NCI-H2029 treated with DMSO at 0.1 percent for 48 hours (cell line): ENCODE measurements around the gene WNT3.
"Not testable (repeated sequence)": the region's sequence is repeated elsewhere in the genome, so short reads cannot be mapped to it uniquely, and the experiment has no call there.

ENCODE experiments used
- DNase-seq: peaks from one replicate; lab custom pipeline; 2025; lab: John Stamatoyannopoulos, UW

WNT3 gene

DNA sequence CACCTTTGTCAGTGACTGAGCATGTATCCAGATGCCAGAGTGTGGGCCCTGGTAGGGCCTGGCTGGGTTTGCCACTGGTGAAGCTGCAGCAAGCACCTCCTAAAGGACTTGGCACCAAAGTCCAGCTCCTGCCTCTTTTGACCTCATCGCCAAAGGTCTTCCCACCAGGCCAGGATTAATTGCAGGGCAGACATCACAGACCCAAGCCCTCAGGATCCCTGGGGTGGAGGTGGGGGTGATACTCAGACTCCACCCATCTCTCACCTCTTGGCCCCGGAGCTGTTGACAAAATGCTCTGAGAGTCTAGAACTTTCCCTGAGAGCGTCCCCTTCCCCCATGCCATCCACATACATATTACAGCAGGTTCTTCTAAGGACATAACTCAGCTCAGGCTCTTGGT, 4.6 kb downstream of the WNT3 start:
- DNase-seq = no peak

- no peak for DNase-seq
Measured at GRCh38 chr17:46812624-46813318, 5.7 kb downstream of the WNT3 start.

GRCh38 chr17:46811978-46812583, 6.4 kb downstream of the WNT3 start:
- DNase-seq = no peak

- no peak for DNase-seq
Measured at GRCh38 chr17:46810837-46811236, 7.7 kb downstream of the WNT3 start.

- DNase-seq = no peak
Measured at GRCh38 chr17:46809110-46809571, 9.4 kb downstream of the WNT3 start.

- no peak for DNase-seq
Measured at GRCh38 chr17:46805771-46806170, 12.7 kb downstream of the WNT3 start.

- no peak for DNase-seq
Measured at GRCh38 chr17:46803544-46803943, 14.9 kb downstream of the WNT3 start.

DNA sequence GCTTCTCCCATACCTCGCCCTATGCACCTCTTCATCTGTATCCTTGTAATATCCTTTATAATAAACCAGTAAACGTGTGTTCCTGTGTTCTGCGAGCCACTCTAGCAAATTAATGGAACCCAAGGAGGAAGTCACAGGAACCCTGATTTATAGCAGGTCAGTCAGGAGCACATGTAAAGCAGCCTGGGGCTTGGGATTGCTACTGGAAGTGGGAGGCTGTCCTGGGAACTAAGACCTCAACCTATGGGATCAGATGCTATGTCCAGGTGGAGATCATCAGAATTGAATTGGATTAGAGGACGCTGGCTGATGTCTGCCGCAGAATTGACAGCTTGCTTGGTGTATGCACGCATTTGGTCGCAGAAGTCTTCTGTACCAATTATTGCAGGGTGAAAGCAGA, 15.7 kb downstream of the WNT3 start:
- DNase-seq = no peak

- no peak for DNase-seq
Measured at GRCh38 chr17:46800573-46800972, 17.9 kb downstream of the WNT3 start.

DNA sequence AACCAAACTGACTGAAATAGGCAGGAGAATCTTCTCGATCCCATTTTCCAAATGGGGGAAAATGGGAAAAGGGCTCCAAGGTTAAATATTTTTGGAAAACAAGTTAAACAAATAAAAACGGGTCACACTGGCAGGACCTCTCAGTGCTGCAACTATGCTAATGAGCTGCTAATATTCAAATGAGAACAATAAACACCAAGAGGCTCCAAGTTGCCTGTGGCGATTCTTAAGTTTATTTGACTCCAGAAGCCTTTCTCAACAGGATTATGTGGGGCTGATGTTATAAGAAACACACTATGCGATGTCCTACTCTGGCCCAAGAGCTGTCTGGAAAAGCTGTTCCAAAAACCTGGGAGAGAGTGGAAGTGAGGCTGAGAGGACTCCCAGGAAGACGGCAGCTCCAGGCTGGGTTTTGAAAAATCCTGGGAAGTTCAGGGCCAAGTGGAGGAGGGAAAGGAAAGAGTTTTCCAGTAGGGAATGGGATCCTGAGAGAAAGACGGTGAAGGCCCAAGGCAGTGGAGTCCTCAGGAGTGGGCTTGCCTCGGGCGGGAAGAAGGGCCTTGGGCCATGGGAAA, 21.4 kb downstream of the WNT3 start:
- DNase-seq = no peak

DNA sequence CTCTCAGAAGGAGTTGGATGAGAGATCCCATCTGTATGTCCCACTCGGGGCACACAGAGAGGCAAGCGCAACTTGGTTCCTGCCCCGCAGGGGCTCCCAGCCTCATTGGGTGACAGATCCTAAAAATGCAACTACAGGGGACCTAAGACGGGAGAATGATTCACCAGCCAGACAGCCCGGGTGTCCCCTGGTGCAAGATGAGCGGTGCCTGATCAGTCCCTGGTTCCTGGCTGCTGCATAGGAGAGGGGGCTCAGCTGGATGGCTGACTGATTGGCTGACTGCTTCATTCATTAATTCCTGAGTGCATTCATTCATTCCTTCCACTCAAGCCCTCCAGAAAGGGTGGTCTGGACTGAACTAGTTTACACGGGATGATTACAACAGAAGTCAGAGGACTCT, 22.0 kb downstream of the WNT3 start:
- DNase-seq = no peak

DNA sequence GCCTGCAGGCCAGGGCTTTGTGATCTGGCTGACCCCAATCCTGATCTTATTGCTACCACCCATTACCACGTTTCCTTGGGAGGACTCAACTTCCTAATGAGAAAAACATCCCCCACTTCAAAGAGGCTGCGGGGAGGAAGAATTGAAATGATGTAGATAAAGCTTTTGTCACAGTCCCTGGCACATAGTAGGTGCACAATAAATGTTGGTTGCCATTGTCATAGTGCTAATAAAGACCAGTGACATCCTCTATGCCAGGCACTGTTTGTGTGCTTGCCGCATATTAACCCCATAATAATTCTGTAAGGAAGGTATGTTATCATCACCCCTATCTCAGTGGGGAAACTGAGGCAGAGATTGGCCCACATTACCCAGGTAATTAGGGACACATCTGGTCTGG, 22.4 kb downstream of the WNT3 start:
- no peak for DNase-seq

GRCh38 chr17:46795379-46795952, 23.0 kb downstream of the WNT3 start:
- no peak for DNase-seq

- no peak for DNase-seq
Measured at GRCh38 chr17:46794318-46794717, 24.2 kb downstream of the WNT3 start.

DNA sequence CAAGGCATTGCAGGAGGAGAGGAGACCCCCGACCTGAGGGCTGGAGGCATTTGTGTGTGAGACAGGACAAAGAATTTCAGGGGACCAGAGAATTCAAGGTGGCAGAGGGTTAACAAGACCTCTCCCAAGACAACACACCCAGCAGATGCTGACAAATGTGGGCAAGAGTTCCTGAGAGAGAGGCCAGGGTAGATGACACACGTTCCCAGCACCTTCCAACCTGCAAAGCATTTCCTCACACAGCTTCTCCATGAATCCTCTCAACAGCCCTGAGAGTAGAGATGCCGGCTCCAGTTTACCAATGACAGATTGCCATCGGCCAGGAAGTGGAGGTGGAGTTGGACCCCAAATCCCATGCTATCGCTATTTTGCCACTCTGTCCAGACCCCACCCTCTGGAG, 25.0 kb downstream of the WNT3 start:
- DNase-seq = no peak

DNA sequence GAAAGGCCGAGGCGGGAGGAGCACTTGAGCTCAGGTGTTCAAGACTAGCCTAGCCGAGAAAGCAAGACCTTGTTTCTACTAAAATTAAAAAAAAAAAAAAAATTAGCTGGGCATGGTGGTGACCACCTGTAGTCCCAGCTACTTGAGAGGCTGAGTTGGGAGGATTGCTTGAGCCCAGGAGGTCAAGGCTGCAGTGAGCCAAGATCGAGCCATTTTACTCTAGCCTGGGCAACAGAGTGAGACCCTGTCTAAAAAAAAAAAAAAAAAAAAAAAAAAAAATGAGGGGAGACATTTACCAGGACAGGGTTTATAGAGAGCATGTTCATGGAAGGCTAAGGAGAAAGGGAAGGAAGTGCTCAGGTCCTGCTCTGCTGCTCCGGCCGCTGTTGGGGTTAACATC, 25.5 kb downstream of the WNT3 start:
- not testable (repeated sequence) for DNase-seq

DNA sequence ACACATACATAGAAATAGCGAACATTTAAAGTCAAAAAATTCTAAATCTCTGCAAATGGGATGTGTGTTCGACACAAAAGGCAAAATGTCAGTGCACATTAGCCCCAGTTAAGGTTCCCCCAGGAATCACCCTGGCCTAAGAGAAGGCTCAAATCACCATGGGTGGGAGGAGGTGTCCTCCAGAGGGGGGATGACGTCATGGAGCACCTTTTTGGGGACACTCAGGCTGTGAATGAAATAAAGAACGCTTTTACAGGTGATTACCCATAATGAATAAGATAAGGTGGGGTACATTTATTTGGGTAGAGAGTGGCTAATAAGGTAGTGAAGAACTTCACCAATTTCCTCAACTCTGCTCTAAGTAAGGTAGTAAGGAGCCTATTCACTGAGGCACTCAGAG, 26.4 kb downstream of the WNT3 start:
- no peak for DNase-seq

DNA sequence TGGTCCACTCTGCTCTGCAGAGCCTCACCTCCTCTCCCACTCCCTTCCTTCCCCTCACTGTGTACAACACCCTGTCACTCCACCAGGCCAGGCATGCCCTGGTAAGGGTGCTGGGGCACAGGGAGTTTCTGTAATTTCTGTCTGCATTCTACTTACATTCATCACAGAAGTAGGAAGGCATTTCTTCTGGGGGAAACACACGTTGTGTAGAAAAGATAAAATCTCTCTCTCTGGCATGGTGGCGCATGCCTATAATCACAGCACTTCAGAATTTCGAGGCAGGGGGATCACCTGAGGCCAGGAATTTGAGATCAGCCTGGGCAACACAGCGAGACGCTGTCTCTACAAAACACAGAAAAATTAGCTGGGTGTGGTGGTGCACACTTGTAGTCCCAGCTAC, 27.0 kb downstream of the WNT3 start:
- DNase-seq = no peak

DNA sequence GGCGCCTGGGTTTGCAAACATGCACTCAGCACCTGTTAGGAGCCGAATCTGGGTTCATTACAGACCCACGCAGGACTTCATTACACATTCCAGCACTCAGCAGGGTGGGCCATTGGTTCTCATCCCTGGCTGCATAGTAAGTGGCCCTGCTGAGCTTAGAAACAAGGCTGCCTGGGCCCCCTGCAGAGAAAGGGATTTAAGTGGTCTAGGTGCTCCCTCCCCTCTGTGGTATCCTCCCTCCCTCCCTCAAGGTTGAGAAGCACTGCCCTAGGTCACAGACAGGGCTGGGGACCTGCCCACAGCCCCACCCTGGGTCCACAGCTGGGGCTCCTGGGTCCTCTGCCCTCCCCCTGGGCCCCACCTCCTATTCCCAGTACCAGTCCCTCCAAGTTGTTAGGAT, 28.3 kb downstream of the WNT3 start:
- no peak for DNase-seq

DNA sequence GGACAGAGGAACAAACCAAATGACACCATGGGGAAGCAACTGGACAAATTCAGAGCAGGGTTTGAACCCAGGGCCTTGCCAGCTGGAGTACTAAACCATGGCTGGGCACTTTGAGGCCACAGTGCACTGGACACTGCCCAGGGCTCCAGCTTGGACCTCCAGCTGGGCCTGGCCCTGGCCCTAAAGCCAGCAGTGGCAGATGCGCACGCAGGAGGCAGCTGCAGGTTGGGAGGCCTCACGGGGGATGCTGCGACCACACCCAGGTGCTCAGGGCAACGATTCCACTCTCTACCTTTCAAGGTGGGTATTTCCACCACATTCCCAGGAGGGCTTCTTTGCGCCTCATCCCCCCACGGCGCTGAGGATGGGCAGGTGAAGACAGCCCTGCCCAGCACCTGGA, 28.9 kb downstream of the WNT3 start:
- no peak for DNase-seq

DNA sequence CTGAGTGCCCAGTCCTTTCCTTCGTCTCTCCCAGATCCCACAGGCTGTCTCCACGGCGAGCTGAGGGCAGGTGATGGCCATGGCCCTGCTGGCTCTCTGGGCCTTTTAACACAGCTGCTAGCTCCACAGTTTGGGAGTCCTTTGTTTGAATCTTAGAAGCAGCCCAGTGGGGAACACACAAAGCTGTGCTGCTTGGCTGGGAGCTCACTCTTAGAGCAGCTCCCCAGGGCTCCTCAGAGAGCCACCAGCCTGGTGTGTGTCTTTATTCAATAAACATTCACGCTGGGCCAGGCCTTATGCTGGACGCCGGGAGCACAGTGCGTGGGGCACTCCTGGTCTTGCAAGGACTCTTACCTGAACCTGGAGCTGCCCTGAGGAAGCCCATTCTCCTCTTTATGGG, 29.7 kb downstream of the WNT3 start:
- no peak for DNase-seq

GRCh38 chr17:46788300-46788699, 30.2 kb downstream of the WNT3 start:
- DNase-seq = no peak

- DNase-seq = no peak
Measured at GRCh38 chr17:46787478-46787877, 31.0 kb downstream of the WNT3 start.
